ENCODE results near the gene PLEKHA6. TPM values are rescaled to one million over a fixed set of nuclear protein-coding genes. Genes with fewer than 3 reads are reported as not detected.

Gene PLEKHA6
- total and polyA plus RNA-seq, 2 of the 8 experiments (the other 6 are each of a cell fraction or from before 2014, with no cell fraction given), result 4.8 to 20.2 TPM

DNA sequence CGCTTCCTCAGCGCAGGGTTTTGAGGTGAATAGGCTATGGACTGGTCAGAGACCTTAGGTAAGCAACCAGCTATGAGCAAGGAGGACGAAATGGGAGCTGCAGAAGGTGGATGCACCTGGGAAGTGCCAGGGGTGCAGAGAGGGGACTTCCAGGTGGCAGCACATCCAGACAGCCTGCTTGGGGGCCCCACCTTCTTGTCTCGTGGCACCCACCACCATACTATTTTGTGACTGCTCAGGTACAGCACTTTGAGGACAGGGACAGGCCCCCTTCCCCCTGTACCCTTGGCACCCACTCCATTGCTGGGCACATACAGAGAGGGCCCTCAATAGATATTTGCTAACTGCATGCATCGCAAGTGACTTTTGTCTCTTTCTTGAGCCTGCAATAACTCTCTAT is 162.7 kb downstream of the PLEKHA6 start (continued):
- TF ChIP-seq CHD2 (IDR thresholded peaks at IDR 0.05; ENCODE audit: low read length), result no peak
